PC-9 (cell line): ENCODE results near the gene ZNF215.
"Not testable (repeated sequence)": the region's sequence is repeated elsewhere in the genome, so short reads cannot be mapped to it uniquely, and the experiment has no call there.

Experiments used
- EZH2 ChIP-seq: fragments of 200-600 bp; sonication (generic); IDR thresholded peaks from 2 replicates; pipeline ENCODE4 v1.8.0; 2017; ENCODE audit warnings: antibody characterized with exemption, low read depth
- TF ChIP-seq, protein P1 (sequence below): fragments of 200-600 bp; sonication (generic); conservative IDR thresholded peaks from 2 replicates; pipeline ENCODE4 v1.6.1; 2017; ENCODE audit warnings: mixed run types, antibody characterized with exemption, mild to moderate bottlenecking, moderate library complexity

DNA sequence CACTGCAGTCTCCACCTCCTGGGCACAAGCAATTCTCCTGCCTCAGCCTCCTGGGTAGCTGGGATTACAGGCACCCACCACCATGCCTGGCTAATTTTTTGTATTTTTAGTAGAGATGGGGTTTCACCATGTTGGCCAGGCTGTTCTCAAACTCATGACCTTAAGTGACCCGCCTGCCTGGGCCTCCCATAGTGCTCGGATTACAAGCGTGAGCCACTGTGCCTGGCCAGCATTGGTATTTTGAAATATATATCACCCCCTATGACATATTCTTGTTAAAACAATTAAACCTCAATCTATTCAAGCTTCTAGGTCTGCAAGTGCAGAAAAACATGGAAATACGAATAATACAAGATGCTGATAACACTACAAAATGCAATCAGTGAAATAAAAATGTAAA lies 43.6 kb downstream of the ZNF215 start:
- TF ChIP-seq, protein P1, sequence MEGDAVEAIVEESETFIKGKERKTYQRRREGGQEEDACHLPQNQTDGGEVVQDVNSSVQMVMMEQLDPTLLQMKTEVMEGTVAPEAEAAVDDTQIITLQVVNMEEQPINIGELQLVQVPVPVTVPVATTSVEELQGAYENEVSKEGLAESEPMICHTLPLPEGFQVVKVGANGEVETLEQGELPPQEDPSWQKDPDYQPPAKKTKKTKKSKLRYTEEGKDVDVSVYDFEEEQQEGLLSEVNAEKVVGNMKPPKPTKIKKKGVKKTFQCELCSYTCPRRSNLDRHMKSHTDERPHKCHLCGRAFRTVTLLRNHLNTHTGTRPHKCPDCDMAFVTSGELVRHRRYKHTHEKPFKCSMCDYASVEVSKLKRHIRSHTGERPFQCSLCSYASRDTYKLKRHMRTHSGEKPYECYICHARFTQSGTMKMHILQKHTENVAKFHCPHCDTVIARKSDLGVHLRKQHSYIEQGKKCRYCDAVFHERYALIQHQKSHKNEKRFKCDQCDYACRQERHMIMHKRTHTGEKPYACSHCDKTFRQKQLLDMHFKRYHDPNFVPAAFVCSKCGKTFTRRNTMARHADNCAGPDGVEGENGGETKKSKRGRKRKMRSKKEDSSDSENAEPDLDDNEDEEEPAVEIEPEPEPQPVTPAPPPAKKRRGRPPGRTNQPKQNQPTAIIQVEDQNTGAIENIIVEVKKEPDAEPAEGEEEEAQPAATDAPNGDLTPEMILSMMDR: not testable (repeated sequence)
- not testable (repeated sequence) for TF ChIP-seq EZH2
